Ishikawa (cell line): ENCODE data around the gene ADIG.

ENCODE experiments used
- CEBPB ChIP-seq: IDR thresholded peaks from 2 replicates; pipeline ENCODE4 v1.6.1; 2012
- CREB1 ChIP-seq: IDR thresholded peaks from 2 replicates; pipeline ENCODE4 v1.6.1; 2012; ENCODE audit warnings: low read depth
- MAX ChIP-seq: IDR thresholded peaks from 2 replicates; pipeline ENCODE4 v1.6.1; 2012
- REST ChIP-seq: IDR thresholded peaks from 2 replicates; pipeline ENCODE4 v1.6.1; 2012; ENCODE audit warnings: low read depth, mild to moderate bottlenecking
- YY1 ChIP-seq: IDR thresholded peaks from 2 replicates; pipeline ENCODE4 v1.6.1; 2012; ENCODE audit warnings: low read depth

GRCh38 chr20:38583306-38583705, 2.3 kb downstream of the ADIG start:
- no peak for TF ChIP-seq CEBPB
- no peak for TF ChIP-seq REST
- TF ChIP-seq YY1 = no peak
- TF ChIP-seq MAX = no peak
- no peak for TF ChIP-seq CREB1
